HTR-8/SVneo (cell line): Measurements from ENCODE around the gene PRDM16.
"Not testable (repeated sequence)": the region's sequence is repeated elsewhere in the genome, so short reads cannot be mapped to it uniquely, and the experiment has no call there.

Experiments
- DNase-seq: peaks from one replicate; pipeline ENCODE4 v3.0.0; 2011; ENCODE audit warnings: low spot score, mixed read lengths; ENCODE audit not compliant: insufficient read length
- FAIRE-seq: peaks from 2 replicates; lab custom pipeline; 2011; peaks lifted over from hg19 to GRCh38; lab: Jason Lieb, UNC

The PRDM16 gene

DNA sequence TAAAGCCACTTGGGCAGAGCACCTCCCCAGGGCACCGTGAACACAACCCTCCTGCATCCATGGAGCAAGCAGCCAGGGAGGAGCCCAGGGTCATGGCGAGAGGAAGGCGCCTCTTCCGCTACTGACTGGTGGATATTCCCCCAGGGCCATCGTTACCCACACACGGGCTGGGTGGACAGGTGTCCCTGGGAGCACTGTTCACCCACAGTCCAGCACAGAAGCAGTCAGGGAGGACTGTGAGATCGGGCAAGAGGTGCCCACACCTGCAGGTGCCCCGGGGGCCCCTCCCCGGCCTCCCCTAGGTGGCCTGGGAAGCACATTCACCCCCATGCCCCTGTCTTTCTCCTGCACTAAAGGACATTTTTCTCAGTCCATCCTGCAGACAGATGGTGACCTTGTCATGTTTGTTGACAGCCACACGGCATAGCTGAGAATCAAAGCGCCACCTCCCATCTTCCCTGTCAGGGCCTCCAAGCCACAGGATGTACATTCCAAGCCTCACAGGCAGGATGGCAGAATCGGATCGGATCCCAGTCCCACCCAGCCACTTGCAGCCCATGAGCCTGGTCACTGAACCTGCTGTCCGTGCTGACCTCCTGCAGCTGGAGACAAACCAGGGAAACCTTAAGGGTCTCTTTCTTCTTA is 160.2 kb downstream of the PRDM16 start:
- DNase-seq, result no peak
- no peak for FAIRE-seq

DNA sequence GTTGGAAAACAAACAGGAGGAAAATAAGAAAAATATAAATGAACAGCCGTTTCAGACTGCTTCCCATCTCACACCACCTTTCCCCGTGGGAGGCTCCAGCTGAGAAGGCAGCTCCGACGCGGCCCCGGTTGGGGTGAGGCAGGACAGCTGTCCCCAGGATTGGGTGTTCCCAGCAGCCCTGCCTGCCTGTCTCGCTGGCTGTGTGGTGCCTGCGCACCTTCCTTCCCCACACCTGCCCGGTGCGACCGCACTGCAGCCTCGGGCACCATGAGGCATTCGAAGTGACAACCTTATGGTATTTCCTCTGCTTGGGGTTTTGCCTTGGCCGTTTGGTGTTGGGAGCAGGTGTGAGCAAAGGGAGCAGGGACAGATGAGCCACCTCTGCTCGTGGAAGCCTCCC is 161.6 kb downstream of the PRDM16 start:
- DNase-seq (no peak), FAIRE-seq (no peak)

DNA sequence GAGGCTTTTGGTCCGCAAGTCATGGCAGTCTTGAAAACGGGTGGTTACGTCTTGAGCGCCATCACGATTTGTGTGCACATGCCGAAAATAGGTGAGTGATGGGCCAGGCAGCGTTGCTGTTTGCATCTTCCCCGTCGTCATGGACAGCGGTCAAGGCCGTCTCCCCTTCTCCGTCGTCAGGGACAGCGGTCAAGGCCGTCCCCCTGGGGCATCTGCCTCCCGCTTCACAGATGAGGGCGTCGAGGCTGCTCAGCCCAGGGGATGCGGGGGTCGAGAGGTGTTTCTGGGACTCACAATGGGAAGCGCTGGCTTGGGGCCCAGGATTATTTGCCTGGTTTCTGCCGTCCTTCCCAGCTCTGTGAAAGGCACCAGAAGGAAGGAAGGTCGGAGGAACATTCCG is 162.2 kb downstream of the PRDM16 start:
- no peak for FAIRE-seq
- no peak for DNase-seq

- FAIRE-seq (no peak), DNase-seq (no peak)
Observed at GRCh38 chr1:3231826-3232225, 162.8 kb downstream of the PRDM16 start.

GRCh38 chr1:3233031-3233430 is 164.0 kb downstream of the PRDM16 start:
- DNase-seq (no peak), FAIRE-seq (no peak)

DNA sequence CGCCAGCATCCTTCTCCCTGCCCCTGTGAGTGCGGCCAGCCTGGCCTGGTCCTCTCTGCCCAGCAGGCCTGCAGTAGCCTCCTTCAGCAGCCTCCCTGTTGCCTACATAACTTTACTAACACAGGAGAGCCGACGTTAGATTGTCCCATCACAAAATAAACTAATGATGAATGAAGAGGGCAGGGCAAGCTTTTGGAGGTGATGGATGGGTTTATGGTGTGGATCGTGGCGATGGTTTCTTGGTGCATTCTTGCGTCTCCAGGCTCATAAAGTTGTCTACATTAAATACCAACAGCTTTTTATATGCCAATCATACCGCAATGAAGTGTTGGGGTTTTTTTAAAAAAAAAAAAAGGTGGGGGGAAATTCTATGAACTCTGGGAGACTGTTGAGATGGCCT is 164.5 kb downstream of the PRDM16 start:
- DNase-seq (no peak), FAIRE-seq (no peak)

- FAIRE-seq, result no peak
- DNase-seq, result no peak
Observed at GRCh38 chr1:3234281-3234680, 165.3 kb downstream of the PRDM16 start.

GRCh38 chr1:3234956-3235355 is 166.0 kb downstream of the PRDM16 start:
- no peak for FAIRE-seq
- no peak for DNase-seq

DNA sequence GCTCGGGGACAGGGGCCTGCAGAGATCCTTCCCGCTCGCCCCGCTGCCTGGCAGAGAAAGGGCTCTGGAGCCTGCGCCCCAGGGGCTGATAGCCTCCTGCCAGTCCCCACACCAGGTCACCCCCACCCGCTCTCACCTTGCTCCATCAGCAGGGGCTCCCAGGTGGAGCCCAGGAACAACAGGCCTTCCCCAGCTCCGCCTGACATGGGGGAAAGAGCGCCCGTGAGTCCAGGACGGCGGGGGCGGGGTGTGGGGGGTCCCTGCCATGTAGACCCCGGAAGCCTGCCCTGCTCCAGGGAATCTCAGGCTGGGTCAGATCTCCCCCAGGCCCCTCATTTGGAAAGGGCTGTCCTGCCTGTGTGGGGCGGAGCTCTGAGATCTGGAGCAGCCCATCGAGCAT is 166.5 kb downstream of the PRDM16 start:
- FAIRE-seq (no peak), DNase-seq (no peak)

DNA sequence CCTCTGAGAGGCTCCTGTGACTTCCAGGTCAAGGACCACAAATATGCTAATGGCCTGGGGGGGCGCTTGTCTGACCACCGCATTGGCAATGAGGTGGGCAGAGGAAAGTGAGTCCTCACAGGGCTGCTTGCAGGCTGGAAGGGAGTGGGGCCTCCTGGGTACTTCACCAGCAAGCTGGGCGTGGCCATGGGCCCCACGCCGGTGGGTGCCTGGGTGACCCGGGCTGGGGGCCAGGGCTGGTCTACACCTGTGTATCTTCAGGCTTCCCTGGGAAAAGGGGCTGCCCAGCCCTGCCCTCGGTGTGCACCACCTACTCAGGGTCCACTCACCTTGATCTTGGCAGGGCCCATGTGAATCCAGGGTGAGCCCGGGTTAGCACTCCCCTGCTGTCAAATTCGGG is 167.4 kb downstream of the PRDM16 start:
- no peak for DNase-seq
- no peak for FAIRE-seq

GRCh38 chr1:3236955-3237354 is 168.0 kb downstream of the PRDM16 start:
- FAIRE-seq (no peak), DNase-seq (no peak)

GRCh38 chr1:3237570-3237969 is 168.6 kb downstream of the PRDM16 start:
- no peak for FAIRE-seq
- DNase-seq, result no peak

DNA sequence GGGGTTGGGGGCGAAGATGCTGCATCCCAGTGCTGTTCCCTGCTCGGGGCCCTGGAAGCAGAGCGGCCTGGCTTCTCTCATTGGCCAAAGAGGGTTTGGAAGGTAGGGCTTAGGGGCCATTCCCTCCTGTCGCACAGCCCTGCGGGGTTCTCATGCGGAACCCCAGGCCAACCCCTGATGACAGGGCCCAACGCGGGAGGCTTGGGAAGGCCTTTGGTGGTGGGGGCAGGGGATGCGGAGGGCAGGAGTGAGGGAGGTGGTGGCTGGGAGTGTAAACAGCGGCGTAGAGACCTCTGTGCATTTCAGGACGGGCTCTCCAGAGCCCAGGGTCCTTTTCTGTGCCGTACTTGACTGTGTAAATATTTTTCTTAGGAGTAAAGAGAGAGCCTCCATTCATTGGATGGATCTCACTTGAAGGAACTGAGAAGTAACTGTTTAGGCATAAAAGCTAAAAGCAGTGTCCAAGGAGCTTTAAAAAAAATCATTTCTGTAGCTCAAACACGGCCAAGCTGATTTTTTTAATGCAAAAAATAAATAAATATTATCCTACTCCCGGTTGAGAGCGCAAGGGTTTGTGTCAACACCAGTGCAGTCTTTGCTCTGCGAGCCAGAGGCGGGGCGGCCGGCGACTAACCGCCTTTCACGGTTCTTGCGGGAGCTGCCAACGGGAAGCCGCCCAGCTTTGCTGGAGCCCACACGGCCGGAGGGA is 169.1 kb downstream of the PRDM16 start:
- FAIRE-seq (no peak), DNase-seq (no peak)

DNA sequence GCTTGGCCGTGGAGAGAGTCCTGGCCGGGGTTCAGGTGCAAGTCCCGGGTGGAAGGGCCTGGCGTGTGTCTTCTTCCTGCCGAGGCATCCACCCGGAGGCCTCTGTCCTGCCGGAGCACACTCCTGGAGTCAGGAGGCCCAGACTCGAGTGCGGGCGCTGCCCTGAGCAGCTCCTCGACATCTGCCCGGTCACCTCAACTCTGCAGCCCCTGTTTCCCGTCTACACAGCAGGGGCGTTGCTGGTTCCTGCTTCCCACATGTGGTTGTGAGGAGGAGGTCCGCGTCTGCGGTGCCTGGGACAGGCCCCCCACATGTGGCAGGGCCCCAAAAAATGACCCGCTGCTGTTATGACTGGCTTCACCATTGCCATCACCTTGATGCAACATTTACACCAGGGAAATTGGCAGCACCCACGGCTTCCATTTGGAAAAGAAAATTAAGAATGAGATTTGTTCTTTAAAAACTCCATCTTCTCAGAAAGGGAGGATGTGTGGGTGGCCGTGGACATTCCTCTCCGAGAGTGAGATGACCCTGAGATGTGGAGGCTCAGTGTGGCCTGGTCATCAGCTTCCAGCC is 169.8 kb downstream of the PRDM16 start:
- DNase-seq, result no peak
- no peak for FAIRE-seq

GRCh38 chr1:3239991-3240390 is 171.0 kb downstream of the PRDM16 start:
- DNase-seq, FAIRE-seq: not testable (repeated sequence)

DNA sequence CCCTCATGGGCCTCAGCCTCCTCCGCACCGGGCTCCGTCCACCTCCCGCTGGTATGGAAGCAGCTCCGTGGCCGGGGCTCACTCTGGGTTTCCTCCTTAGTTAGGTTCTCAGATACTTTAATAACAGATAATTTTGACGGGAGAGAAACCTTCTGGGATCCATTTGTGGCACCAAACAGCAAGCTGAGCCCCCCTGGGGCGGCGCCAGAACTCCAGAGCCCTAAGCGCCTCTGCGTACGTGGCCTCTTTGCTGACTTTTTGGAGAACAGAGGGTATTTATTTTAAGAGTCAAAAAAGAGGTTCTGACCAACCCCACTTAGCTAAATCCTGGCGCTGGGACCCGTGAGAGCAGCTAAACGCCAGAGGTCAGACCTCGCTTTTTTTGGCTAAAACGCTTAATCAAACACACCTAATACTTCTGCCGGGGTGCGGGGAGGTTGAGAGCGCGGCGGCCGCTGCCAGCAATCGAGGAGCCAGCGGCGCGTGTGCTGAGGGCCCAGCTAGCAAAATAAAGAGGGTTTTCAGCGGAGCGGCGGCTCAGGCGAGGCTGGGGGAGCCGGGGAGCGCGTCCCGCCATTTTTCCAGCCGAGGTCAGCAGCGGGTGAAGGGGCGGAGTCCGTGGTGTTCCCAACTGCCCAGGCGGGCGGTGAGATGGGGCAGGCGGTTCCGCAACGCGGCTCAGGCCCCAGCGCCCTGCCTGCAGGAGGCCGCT is 171.7 kb downstream of the PRDM16 start:
- FAIRE-seq (no peak), DNase-seq (no peak)

GRCh38 chr1:3241236-3241550 is 172.2 kb downstream of the PRDM16 start:
- FAIRE-seq, result no peak
- no peak for DNase-seq

DNA sequence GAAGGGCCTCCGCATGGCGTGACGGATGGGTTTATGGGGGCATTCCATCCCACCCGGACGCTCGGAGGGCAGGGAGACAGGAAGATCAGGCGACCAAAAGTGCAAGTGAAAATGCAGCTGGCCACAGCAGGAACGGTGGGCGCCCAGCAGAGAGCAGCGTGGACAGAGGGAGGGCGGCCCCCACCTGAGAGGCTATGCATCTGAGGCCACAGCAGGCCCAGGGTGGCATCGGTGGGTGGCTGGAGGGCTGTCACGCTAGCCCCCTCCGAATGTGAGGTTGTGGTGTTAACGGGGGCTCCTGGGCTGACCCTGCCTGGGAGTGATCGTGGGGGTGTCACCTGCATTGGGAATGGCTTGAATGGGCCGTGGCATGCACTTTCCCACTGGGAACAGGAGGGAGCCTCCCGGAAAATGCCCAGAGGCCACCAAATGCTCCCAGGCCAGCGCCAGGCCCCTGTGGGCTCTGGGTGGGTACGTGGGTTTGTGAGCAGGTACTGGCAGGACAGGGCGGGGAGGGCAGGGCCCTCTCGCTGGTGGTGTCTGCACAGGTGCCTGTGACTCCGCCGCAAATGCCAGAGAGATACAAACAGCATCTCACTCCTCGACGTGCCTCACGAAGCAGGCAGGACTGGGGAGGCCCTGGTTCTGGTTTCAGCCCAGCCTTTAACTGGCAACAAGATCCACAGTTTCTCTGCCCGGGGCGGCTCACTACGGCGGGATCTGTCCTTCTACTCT is 172.8 kb downstream of the PRDM16 start:
- DNase-seq (no peak), FAIRE-seq (no peak)

GRCh38 chr1:3242408-3243260 is 173.6 kb downstream of the PRDM16 start:
- no peak for DNase-seq
- FAIRE-seq, result no peak

DNA sequence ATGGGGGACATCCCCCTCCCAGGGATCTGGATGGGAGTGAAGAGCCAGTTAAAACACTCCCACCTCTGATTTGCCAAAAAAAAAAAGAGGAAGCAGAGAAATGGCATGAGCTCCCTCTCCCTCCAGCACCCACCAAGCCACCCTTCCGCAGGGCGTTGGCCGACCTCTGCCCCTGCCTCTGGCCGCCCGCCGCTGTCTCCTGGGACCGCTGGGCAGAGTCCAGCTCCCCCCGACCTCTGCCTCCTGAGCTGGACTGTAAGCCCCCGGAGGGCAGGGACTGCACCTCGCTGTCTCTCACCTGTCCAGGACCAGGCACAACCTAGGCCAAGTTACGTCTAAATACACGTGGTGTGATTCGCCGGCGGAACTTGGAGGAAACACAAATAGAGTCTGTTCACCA is 174.3 kb downstream of the PRDM16 start:
- FAIRE-seq (no peak), DNase-seq (no peak)
